Measurements from ENCODE around the gene WNK2. TPM values are rescaled to one million over a fixed set of nuclear protein-coding genes. Genes with fewer than 3 reads are reported as not detected.
"Not testable (repeated sequence)": the region's sequence is repeated elsewhere in the genome, so short reads cannot be mapped to it uniquely, and the experiment has no call there.

Gene WNK2
- total and polyA plus RNA-seq, 2 donors (not counting 3 experiments of a cell fraction or from before 2014, with no cell fraction given), result not detected

- intact Hi-C loops (cut with micrococcal nuclease); H3K4me1 ChIP-seq (ENCODE audit: control insufficient read depth, extremely low read depth, insufficient read depth, low read length); H3K9me3 ChIP-seq (replicated peaks; ENCODE audit: control insufficient read depth, insufficient read depth, low read length); CTCF ChIA-PET; H4K20me1 ChIP-seq (replicated peaks; ENCODE audit: control insufficient read depth, extremely low read depth, insufficient read depth, low read length); H3K79me2 ChIP-seq (ENCODE audit: control insufficient read depth, insufficient read depth, low read length); H3K4me2 ChIP-seq (ENCODE audit: insufficient read depth, low read length); BruUV-seq (replicated peaks); POLR2A ChIA-PET; dilution Hi-C loops (cut with MboI; ENCODE audit: extremely low pct_ligation_motif_present, low sequenced_read_pairs); H2AFZ ChIP-seq (ENCODE audit: low read depth, low read length); H3K9ac ChIP-seq (replicated peaks; ENCODE audit: extremely low read depth, insufficient read depth, low read length); H3K9me1 ChIP-seq (replicated peaks; ENCODE audit: control insufficient read depth, extremely low read depth, insufficient read depth, low read length); H3K36me3 ChIP-seq (ENCODE audit: control insufficient read depth in 2 of 2, extremely low read depth in 1 of 2, insufficient read depth in 2 of 2, low read length in 2 of 2); H3K4me3 ChIP-seq (replicated peaks in 1 of 3; ENCODE audit: insufficient read depth in 1 of 3, low read depth in 1 of 3, low read length in 3 of 3); H3K27me3 ChIP-seq (ENCODE audit: control insufficient read depth in 2 of 2, insufficient read depth in 2 of 2, low read length in 2 of 2); H3K27ac ChIP-seq (ENCODE audit: insufficient read depth, low read depth, low read length); FAIRE-seq; DNase-seq (ENCODE audit: low read depth, low spot score): not testable (repeated sequence)
Measured at GRCh38 chr9:93353413-93354310, 169.7 kb downstream of the WNK2 start.

GRCh38 chr9:93354451-93354850, 170.5 kb downstream of the WNK2 start:
- H3K36me3 ChIP-seq (ENCODE audit: control insufficient read depth in 2 of 2, extremely low read depth in 1 of 2, insufficient read depth in 2 of 2, low read length in 2 of 2), result no peaks in the 10 kb centered on the region
- H3K9me3 ChIP-seq (replicated peaks; ENCODE audit: control insufficient read depth, insufficient read depth, low read length), result no peaks in the 10 kb centered on the region
- ChIA-PET POLR2A (no interaction called here), CTCF (no interaction called here)
- intact Hi-C loops (cut with micrococcal nuclease), result no loop called here
- DNase-seq (ENCODE audit: low read depth, low spot score) (no peak), FAIRE-seq (no peak)
- BruUV-seq (replicated peaks), result no TSS peak
- no peaks in the 10 kb centered on the region for H3K9me1 ChIP-seq (replicated peaks; ENCODE audit: control insufficient read depth, extremely low read depth, insufficient read depth, low read length)
- H4K20me1 ChIP-seq (replicated peaks; ENCODE audit: control insufficient read depth, extremely low read depth, insufficient read depth, low read length), result no peaks in the 10 kb centered on the region
- dilution Hi-C loops (cut with MboI; ENCODE audit: extremely low pct_ligation_motif_present, low sequenced_read_pairs), result no loop called here
- no peak overlapping the region for H2AFZ ChIP-seq (ENCODE audit: low read depth, low read length)
- no peak overlapping the region for H3K9ac ChIP-seq (replicated peaks; ENCODE audit: extremely low read depth, insufficient read depth, low read length)
- no peak for TF ChIP-seq MYC (IDR thresholded peaks at IDR 0.05; ENCODE audit: low read depth, low read length)
- no peak for TF ChIP-seq EZH2 (IDR thresholded peaks at IDR 0.05; ENCODE audit: borderline replicate concordance, low read depth, low read length, severe bottlenecking)
- no peak for TF ChIP-seq MAX (IDR thresholded peaks at IDR 0.05; ENCODE audit: insufficient read depth, insufficient read length)
- TF ChIP-seq GATA2 (IDR thresholded peaks at IDR 0.05; ENCODE audit: insufficient read depth, insufficient read length, low read depth, low read length), result no peak
- TF ChIP-seq POLR2A (IDR thresholded peaks at IDR 0.05; ENCODE audit: low read depth, low read length), result no peak
- no peak for TF ChIP-seq POLR2AphosphoS5 (IDR thresholded peaks at IDR 0.05; ENCODE audit: insufficient read depth, low read depth, low read length)
- TF ChIP-seq FOS (IDR thresholded peaks at IDR 0.05; ENCODE audit: borderline replicate concordance, insufficient read depth, low read length), result no peak
- TF ChIP-seq JUN (IDR thresholded peaks at IDR 0.05; ENCODE audit: borderline replicate concordance, insufficient read depth, insufficient read length, low read depth), result no peak
- no peak overlapping the region for H3K27ac ChIP-seq (ENCODE audit: insufficient read depth, low read depth, low read length)
- H3K4me1 ChIP-seq (ENCODE audit: control insufficient read depth, extremely low read depth, insufficient read depth, low read length), result no peaks in the 10 kb centered on the region
- H3K27me3 ChIP-seq (ENCODE audit: control insufficient read depth in 2 of 2, insufficient read depth in 2 of 2, low read length in 2 of 2), result no peaks in the 10 kb centered on the region
- no peak overlapping the region for H3K4me3 ChIP-seq (replicated peaks in 1 of 3; ENCODE audit: insufficient read depth in 1 of 3, low read depth in 1 of 3, low read length in 3 of 3)
- H3K79me2 ChIP-seq (ENCODE audit: control insufficient read depth, insufficient read depth, low read length), result no peaks in the 10 kb centered on the region
- H3K4me2 ChIP-seq (ENCODE audit: insufficient read depth, low read length), result no peak overlapping the region

All from endothelial cell of umbilical vein (primary cell).